Esophagus squamous epithelium (tissue), 4 donors: ENCODE measurements around the gene NT5C3B.

Experiments used
- CTCF ChIP-seq, 6 experiments: fragments of 450-650 bp in 4 of 6; fragments of 200-600 bp in 2 of 6; sonication (generic) in 2 of 6; IDR thresholded peaks; one replicate each; pipeline ENCODE4 v1.5.1; 2016 to 2019; ENCODE audit warnings: antibody characterized with exemption in 6 of 6, mild to moderate bottlenecking in 4 of 6, moderate library complexity in 4 of 6
- POLR2A ChIP-seq, 4 donors: fragments of 450-650 bp; IDR thresholded peaks; one replicate each; pipeline ENCODE4 v1.6.1; 2017; ENCODE audit warnings: antibody characterized with exemption in 4 of 4, mild to moderate bottlenecking in 4 of 4, moderate library complexity in 3 of 4

GRCh38 chr17:41813152-41813680, 22.8 kb downstream of the NT5C3B start:
- no peak for TF ChIP-seq POLR2A (IDR thresholded peaks at IDR 0.05)
- no peak for TF ChIP-seq CTCF (IDR thresholded peaks at IDR 0.05)
